GM18870 (cell line): ENCODE measurements around the gene CDH13.

Experiments used
- ATAC-seq: cut with Tn5 transposase; IDR thresholded peaks from one replicate; pipeline ENCODE4 v1.9.1; 2021; ENCODE audit warnings: moderate library complexity; ENCODE audit not compliant: unreplicated experiment

Gene CDH13

GRCh38 chr16:83803811-83804210 is 1177.0 kb downstream of the CDH13 start:
- no peak for ATAC-seq

DNA sequence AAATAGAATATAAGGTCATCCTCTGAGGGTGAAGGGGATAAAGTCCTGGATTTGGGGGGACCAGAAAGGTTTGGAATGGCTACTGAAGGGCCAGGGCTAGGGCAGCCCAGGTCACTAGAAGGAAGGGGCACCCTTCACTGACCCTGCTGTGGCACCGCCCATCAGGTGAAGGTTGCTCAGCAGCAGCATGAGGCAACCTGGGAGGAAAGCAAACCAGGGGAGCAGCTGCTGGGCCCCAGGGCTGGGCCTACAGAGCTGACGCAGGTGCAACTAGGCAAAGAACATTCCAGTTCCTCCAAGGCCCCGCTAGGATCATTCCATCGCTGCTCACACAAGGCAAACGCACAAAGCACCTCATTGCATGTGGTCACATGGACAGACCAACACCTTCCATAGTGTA is 1177.6 kb downstream of the CDH13 start:
- no peak for ATAC-seq

- ATAC-seq: no peak
Measured at GRCh38 chr16:83806036-83806435, 1179.3 kb downstream of the CDH13 start.

DNA sequence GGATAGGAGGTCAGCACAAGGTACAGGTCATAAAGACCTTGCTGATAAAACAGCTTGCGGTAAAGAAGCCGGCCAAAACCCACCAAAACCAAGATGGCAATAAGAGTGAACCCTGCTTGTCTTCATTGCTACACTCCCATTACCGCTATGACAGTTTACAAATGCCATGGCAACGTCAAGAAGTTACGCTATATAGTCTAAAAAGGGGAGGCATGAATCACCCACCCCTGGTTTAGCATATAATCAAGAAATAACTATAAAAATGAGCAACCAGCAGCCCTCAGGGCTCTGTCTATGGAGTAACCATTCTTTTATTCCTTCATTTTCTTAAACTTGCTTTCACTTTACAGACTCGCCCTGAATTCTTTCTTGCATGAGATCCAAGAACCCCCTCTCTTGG is 1180.0 kb downstream of the CDH13 start:
- no peak for ATAC-seq

DNA sequence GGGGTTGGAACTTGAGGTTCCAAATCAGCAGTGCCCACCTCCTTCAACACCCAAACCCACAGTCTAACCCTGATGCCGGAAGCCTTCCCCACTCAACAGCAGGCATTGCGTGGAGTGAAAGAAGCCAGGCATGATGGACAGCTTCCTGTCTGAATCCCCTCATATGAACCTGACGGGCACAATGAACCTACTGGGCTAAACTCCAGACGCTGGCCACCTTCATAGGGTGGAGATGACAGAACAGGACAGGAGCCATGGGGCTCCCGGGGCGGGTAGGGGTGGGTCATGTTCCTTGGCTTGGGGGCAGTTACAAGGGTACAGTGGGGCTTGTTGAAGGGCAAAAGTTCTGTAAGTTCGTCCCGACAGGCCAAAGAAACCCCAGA is 1180.5 kb downstream of the CDH13 start:
- no peak for ATAC-seq

- ATAC-seq: peak; percentile 85
Measured at GRCh38 chr16:83807710-83808572, 1181.2 kb downstream of the CDH13 start, which contains the start of gene HSBP1. HSBP1 (plus strand) TSS chr16:83807978; CDS start chr16:83808077, 99 bp downstream.

- no peak for ATAC-seq
Measured at GRCh38 chr16:83808573-83809014, 1181.8 kb downstream of the CDH13 start.

DNA sequence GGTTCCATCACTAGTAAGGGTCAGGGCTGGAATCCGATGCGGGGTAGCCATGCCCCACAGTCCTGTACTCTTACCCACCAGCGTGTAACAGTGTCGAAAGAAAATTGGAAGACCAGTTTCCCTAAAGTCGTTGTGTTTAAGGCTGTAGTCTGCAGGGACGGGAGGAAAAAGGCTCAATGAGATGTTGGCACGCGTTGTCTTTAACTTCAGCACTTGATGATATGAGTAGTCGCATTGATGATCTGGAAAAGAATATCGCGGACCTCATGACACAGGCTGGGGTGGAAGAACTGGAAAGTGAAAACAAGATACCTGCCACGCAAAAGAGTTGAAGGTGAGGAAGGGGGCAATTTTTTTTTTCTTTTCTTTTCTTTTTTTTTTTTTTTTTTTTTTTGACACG is 1182.3 kb downstream of the CDH13 start:
- ATAC-seq: no peak

- no peak for ATAC-seq
Measured at GRCh38 chr16:83810901-83811300, 1184.1 kb downstream of the CDH13 start.

GRCh38 chr16:83813823-83814658 is 1187.3 kb downstream of the CDH13 start:
- ATAC-seq: no peak

- no peak for ATAC-seq
Measured at GRCh38 chr16:83814659-83814985, 1187.9 kb downstream of the CDH13 start.

GRCh38 chr16:83817022-83817421 is 1190.3 kb downstream of the CDH13 start:
- ATAC-seq: no peak

DNA sequence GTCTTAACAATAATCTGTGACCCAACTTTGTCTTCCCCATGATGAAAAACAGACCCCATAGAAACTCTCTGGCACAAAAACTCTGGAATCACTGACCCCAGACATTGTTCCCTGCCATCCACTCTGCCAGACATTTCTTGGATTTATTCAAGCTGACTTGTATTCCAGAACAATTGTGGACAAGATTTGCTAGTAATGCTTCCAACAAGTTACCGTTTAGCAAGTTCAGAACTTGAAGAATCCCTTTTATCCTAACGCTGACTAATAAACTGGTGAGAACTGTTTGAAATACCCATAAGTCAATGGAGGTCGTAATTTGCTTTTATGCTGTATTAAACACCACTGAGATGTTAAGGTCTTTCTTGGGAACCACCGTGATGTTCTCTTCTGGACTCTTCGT is 1191.5 kb downstream of the CDH13 start:
- ATAC-seq: no peak

DNA sequence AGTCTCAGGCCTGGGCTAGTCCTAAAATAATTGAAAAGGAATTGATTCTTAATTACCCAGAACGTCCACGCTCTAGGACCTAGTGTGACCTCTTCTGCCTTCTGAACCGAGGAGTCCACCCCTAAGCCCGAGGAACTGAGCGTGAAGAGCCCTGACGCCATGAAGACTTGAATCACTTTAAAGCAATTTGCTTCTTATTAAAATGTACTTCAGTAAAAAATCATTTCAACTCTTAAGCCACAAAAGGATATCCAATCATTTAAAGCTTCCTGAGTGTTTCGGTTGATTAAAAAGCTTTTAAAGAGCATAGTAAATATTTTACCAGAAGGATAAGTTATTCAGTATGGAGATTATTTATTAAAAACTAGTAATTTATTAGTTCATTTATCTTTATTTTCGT is 1192.6 kb downstream of the CDH13 start:
- ATAC-seq: no peak

GRCh38 chr16:83826146-83826913 is 1199.6 kb downstream of the CDH13 start:
- no peak for ATAC-seq

GRCh38 chr16:83830091-83830768 is 1203.5 kb downstream of the CDH13 start:
- ATAC-seq: no peak

- no peak for ATAC-seq
Measured at GRCh38 chr16:83830769-83831455, 1204.1 kb downstream of the CDH13 start.

DNA sequence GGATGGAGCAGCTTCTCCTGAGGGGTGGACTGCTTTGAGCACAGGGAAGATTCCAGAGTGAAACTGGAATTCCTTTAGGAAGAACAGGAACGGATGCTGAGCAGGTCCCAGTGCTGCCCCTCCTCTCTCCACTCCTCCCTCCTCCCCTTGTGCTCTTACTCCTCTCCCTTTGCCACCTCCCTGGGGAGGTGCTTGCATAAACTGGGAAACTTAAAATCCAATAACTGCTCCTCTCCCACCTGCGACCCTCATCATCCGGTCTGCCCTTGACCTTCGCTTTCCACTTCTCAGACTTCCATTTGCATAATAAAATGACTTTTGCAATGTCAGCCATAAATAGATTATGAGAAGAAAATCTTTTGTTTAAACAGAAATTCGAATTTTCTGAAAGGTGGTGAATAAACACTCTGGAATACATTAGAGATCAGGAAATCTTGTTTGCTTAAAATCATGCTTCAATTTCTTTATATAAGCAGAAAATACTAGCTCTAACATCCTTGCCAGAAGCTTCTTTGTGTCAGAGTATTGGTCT is 1204.8 kb downstream of the CDH13 start:
- no peak for ATAC-seq

DNA sequence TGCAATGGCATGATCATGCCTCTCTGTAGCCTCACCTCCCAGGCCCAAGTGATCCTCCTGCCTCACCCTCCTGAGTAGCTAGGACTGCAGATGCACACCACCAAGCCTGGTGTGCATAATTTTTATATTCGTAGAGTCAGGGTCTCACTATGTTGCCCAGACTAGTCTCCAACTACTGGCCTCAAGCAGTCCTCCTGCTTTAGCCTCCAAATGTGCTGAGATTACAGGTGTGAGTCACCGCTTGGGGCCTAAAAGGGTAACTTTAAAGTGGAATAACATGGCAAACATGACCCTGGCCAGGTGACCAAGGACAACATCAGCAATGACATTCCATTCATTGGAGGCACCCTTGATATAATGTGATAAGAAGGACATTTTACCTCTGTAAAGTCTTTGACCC is 1207.2 kb downstream of the CDH13 start:
- no peak for ATAC-seq
